NOMO-1 (cell line): ENCODE results near the gene KLHDC7B.

ENCODE experiments used
- DNase-seq, 2 experiments: peaks; one replicate each; lab custom pipeline; 2025; ENCODE audit not compliant: unreplicated experiment in 2 of 2; lab: John Stamatoyannopoulos, UW

KLHDC7B gene

DNA sequence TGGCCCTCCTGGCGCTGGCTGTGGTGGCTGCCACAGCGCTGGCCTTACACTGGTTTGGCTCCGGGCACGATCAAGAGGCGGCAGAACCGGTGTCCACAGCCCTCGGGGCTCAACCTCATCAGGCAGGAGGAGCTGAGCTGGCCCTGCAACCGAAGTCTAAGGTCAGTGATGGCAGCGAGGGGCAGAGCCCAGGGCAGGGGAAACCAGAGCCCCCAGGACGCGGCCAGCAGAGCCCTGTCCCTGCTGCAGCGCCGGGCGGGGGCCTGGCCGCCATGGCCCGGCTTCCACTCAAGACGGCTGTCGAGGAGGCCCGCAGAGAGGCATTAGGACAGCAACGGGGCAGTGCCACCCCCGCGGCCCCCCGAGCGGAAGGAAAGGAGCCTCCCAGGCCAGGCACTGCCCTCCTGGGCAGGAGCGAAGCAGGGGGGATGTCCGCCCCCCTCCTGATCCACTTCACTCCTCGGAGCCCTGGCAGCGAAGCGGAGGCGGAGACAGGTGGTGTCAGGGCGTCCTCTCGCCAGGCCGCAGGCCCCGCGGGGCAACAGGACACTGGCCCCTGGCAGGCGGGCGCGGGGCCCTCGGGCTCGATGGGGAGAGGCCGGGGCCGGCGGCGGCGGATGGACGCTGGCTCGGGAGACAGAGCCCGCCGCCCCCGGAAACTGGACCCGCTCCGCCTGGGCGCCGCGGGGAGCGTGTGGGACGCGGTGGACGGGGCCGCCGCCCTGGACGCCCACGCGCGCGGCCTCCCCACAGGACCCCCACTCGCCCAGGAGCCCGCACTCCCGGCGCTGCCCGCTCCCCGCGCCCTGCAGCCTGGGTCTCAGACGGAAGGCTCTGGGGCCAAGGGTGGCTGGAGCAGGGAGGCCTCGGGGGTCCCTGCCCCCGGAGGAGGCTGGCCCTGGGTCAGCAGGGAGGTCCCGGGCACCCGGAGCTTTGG is 895 bp downstream of the KLHDC7B start:
- DNase-seq, result no peak

DNA sequence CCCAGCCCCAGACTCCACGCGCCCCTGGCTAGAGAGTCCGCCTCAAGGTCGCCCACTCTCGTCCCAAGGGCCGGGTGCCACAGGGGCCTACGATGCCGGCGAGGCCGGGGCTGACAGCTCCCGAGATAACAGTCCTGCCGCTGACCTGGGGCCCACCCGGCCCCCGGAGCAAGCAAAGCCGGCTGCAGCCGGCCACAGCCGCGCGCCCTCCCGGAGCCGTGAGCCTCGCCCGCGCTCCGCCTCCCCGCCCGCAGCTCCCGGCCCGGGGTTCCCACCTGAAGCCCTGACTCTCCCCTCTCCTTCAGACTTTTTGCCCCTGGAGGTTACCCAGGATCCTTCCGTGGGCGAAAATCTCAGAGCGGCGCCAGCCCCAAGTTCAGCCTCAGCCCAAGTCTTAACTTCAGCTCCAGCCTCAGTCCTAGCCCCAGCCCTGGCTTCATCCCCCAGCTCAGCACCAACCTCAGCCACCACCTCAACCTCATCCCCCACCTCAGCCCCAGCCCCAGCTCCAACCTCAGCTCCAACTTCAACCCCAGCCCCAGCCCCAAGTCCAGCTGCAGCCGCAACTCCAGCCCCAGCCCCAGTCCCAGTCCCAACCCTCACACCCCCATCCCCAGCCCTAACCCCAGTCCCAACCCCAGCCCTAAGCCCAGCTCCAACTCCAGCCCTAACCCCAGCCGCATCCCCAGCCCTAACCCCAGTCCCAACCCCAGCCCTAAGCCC is 1.7 kb downstream of the KLHDC7B start:
- DNase-seq, result no peak

DNA sequence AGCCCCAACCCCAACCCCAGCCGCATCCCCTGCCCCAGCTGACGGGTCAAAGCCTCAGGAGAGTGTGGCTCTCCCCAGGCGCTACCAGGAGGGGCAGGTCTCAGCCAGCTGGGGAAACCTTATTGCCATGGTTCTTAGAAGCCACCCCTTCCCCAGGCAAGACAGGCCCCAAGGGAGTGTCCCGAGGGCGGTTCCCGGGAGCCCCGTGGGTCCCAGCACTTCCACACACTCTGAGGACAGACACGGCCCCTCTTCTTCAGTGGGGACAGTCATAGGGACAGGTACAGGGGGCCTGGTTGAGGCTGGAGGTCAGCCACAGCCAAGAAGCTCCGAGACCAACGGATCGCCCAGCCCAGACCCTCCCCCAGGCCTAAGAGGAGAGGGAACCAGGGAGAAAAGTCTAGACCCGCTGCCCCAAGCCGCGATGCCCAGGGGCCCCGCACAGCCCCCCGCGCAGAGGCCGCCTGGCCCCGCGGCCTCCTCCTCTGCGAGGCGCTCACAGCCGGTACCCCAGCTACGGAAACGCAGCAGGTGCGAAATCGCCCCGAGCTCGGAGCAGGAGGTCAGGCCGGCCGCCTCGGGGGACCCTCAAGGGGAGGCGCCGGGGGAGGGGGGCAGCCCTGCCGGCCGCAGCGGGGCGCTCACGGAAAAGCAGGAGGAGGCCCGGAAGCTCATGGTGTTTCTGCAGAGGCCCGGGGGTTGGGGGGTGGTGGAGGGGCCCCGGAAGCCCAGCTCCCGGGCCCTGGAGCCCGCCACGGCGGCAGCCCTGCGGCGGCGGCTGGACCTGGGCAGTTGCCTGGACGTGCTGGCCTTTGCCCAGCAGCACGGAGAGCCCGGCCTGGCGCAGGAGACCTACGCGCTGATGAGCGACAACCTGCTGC is 2.6 kb downstream of the KLHDC7B start:
- DNase-seq, result no peak

GRCh38 chr22:50548921-50549790 is 3.5 kb downstream of the KLHDC7B start:
- DNase-seq, result no peak

- DNase-seq, result no peak
Measured at GRCh38 chr22:50550395-50550794, 4.7 kb downstream of the KLHDC7B start.

DNA sequence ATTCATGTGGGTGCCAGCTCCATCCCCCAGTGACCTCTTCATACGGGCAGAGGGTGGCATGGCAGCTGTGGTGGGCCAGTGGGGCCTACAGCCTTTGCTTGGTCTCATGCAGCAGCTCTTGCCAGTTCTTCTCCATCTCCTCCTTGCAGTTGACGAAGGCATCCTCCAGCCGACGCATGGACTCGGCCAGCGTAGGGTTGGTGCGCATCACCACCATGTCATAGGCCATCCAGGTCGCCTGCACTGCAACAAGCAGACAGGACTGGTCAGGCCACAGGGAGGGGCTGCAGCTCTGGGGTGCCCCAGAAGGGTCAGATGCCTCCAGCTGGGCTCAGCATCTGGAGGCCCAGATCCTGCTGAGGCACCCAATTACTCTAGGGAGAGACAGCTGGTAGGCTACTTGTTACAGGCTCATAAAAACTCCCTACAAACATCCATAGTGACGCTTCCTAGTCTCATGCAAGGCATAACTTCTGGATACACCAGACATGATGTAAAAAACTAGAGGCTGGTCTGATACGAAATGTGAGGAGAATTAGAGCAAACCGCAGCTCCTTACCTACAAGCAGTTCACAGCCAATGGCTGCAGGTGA is 5.6 kb downstream of the KLHDC7B start:
- DNase-seq, result no peak

DNA sequence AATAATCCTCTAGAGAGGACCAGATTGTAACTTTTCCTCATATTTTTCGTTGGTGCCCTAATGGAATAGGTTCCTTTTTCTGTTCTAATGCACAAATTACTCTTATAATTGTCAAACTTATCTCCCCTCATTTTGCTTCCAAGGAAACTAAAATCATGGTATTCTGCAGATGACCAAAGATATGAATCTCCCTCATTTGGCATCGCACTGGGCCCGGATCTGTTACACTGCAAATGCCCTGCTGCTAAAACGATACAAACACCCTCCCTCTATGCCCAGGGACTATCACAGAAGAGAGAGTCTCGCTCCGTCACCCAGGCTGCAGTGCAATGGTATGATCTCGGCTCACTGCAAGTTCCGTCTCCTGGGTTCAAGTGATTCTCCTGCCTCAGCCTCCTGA is 7.6 kb downstream of the KLHDC7B start:
- DNase-seq, result no peak

GRCh38 chr22:50556703-50557102 is 11.0 kb downstream of the KLHDC7B start:
- no peak for DNase-seq

GRCh38 chr22:50560034-50560433 is 14.3 kb downstream of the KLHDC7B start:
- no peak for DNase-seq

DNA sequence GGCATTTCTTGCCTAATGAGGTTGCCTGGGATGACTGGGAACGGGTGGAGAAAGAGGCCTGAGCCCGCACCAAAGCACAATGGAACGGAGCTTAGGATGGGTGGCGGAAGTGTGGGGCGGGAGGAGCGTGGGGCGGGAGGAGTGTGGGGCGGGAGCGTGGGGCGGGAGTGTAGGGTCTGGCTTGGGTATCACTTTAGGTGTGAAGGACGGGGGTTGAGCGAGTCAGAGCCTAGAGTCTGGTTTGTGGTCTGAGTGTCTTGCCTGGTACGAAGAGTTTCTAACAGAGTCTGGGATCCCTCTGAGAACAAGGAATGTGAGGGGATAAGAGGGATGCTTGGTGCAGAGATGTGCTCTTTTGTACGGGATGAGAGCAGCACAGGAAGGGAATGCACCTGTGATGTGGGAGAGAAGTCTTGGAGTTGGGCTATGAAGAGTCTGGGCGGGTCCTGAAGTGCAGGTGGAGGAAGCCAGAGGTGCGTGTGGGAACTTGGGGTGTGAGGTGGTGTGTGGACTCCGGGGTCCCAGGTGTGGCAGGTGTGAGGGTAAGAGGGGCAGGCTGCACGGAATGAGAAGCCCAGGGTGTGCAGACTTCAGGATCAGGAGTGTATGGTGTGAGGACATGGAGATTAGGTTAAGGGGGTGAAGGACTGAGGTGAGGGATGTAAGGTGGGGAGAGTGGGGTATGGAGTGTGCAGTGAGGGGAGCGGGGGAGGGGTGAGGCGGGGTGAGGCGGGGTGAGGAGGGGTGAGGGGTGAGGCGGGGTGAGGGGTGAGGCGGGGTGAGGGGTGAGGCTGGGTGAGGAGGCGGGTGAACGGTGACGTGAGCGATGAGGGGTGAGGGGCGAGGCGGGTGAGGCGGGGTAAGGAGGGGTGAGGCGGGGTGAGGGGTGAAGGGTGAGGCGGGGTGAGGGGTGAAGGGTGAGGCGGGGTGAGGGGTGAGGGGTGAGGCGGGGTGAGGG is 16.0 kb downstream of the KLHDC7B start:
- no peak for DNase-seq

GRCh38 chr22:50562523-50563412 is 17.1 kb downstream of the KLHDC7B start, which contains the start of gene SYCE3:
SYCE3 (minus strand) TSS chr22:50562919; CDS start chr22:50556405, 6,514 bp downstream.
- DNase-seq, result peak; percentile 96

DNA sequence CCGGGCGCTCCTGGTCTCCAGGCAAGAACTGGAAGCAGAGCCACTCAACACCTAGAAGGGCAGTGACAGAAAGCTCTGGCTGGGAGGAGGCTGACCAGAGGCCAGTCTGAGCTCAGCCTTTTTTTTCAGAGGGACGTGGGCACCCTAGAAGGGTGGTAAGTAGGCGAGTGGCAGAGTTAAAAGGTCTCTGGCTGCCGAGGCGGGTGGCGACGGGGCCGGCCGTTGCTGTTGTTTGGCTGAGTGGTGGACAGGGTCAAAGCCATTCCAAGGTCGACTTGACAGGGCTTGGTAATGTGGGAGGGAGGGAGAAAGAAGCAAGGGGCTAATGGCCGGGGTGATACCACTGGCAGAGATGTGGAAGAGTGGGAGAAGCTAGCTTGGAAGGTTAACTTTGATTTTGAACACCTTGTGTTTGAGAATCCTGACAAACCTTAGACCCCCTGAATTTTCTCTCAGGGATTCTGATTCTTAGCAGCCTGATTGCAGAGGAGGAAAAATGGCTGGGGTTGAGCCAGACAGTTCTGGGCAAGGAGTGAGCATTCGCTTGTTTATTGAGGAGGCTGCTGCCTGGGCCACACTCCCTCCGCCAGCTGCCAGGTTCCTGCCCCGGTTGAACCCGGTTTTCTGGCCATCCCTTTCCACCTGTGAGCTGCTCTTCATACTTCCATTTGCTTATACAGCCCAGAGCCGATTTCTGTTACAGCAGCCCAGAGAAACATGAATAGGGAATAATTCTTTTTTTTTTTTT is 17.9 kb downstream of the KLHDC7B start:
- DNase-seq, result no peak

DNA sequence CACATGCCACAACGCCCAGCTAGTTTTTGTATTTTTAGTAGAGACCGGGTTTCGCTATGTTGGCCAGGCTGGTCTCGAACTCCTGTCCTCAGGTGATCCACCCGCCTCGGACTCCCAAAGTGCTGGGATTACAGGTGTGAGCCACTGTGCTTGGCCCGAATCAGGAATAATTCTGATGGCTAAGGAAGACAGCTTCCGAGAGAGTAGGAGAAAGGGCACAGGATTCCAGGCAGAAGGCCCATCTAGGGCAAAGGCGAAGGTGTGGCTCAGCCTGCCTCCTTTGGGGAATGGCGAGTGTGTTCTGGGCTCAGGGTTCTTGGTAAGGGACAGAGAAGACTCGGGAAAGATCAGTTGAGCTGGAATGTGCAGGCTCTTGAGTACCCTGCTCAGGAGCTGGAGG is 18.6 kb downstream of the KLHDC7B start:
- no peak for DNase-seq

GRCh38 chr22:50567721-50568252 is 22.1 kb downstream of the KLHDC7B start:
- no peak for DNase-seq

GRCh38 chr22:50568626-50569025 is 22.9 kb downstream of the KLHDC7B start:
- no peak for DNase-seq

DNA sequence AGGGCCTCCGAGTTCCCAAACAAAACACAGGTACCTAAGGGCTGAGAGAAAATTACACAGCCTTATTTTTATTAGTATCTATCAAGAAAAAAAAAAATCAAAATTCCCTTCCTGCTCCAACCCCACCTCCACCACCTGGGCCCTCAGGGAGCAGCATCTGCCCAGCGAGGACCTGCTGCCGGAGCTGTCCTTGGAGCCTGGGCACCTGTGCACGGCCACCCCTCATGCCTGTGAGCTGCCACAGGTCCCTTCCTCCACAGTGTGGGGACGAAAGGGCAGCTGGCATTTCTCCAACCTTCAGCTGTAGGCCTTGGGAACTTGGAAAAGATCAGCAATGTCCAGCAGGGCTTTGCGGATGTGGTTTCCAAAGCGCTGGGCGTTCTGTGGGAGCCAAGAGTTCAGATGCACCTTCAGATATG is 23.4 kb downstream of the KLHDC7B start:
- DNase-seq, result no peak
